ENCODE data around the gene PTPRG.

GRCh38 chr3:61926923-61927322, 365.6 kb downstream of the PTPRG start:
- TF ChIP-seq CTCF (conservative IDR thresholded peaks at IDR 0.05; ENCODE audit: low read depth in 2 of 2) (no peak), REST (IDR thresholded peaks at IDR 0.05; ENCODE audit: unreplicated experiment) (no peak), EZH2phosphoT487 (IDR thresholded peaks at IDR 0.05; ENCODE audit: unreplicated experiment) (no peak), ZNF331 (CRISPR knock-in tag; IDR thresholded peaks at IDR 0.05; ENCODE audit: low read depth) (no peak), CREB1 (CRISPR knock-in tag; IDR thresholded peaks at IDR 0.05; ENCODE audit: low read depth) (no peak), POLR2AphosphoS5 (IDR thresholded peaks at IDR 0.05; ENCODE audit: low read depth) (no peak), EZH2 (IDR thresholded peaks at IDR 0.05; ENCODE audit: low read depth, unreplicated experiment) (no peak)

Measured in GM23338 (cell line).